Left ventricle myocardium inferior (tissue), 1 donor: ENCODE data around the gene VIT. TPM values are rescaled to one million over a fixed set of nuclear protein-coding genes. Genes with fewer than 3 reads are reported as not detected.

Source experiments
- DNase-seq: peaks from one replicate; pipeline ENCODE4 v3.0.0-alpha.2; 2020
- H3K27ac ChIP-seq: fragments of 200-600 bp; replicated peaks from 2 replicates; pipeline ENCODE4 v1.8.0; 2021
- H3K27me3 ChIP-seq: fragments of 200-600 bp; 2 replicates; pipeline ENCODE4 v1.8.0; 2021; ENCODE audit warnings: low read depth
- H3K36me3 ChIP-seq: fragments of 200-600 bp; 2 replicates; pipeline ENCODE4 v1.8.0; 2021
- H3K4me1 ChIP-seq: fragments of 200-600 bp; 2 replicates; pipeline ENCODE4 v1.8.0; 2021
- H3K4me3 ChIP-seq: fragments of 200-600 bp; 2 replicates; pipeline ENCODE4 v1.8.0; 2021; ENCODE audit warnings: mild to moderate bottlenecking, moderate library complexity
- H3K9me3 ChIP-seq: fragments of 200-600 bp; replicated peaks from 2 replicates; pipeline ENCODE4 v1.8.0; 2021
- intact Hi-C: fragments of 100-400 bp; cut with micrococcal nuclease; formaldehyde crosslinking; loops from one replicate; pipeline ENCODE4 v1.11.0; 2022
- total RNA-seq: library from RNA; stranded (reverse); fragmentation: NEBNext Ultra II Directional; extraction: Animal tissue kit (Norgen Biotek cat#: 25700); gene quantifications from one replicate; pipeline ENCODE4 v1.2.1, GENCODE V29; 2021
- TF ChIP-seq, protein P1 (sequence below): fragments of 200-600 bp; IDR thresholded peaks from 2 replicates; pipeline ENCODE4 v1.8.0; 2021; ENCODE audit warnings: antibody characterized with exemption, mild to moderate bottlenecking, borderline replicate concordance
- donor health status: DM: no; HTN: yes; CAD: no; lungs with severe emphysema.

VIT gene
- total RNA-seq, 1 donor from 2014 or later = 8.5 TPM

- Histone ChIP-seq H3K4me1 (no peaks in the 10 kb centered on the region), H3K9me3 (no peaks in the 10 kb centered on the region), H3K36me3 (no peaks in the 10 kb centered on the region), H3K4me3 (no peak overlapping the region), H3K27me3 (peaks cover 27% of the 10 kb centered on the region), H3K27ac (no peak overlapping the region)
- TF ChIP-seq, protein P1, sequence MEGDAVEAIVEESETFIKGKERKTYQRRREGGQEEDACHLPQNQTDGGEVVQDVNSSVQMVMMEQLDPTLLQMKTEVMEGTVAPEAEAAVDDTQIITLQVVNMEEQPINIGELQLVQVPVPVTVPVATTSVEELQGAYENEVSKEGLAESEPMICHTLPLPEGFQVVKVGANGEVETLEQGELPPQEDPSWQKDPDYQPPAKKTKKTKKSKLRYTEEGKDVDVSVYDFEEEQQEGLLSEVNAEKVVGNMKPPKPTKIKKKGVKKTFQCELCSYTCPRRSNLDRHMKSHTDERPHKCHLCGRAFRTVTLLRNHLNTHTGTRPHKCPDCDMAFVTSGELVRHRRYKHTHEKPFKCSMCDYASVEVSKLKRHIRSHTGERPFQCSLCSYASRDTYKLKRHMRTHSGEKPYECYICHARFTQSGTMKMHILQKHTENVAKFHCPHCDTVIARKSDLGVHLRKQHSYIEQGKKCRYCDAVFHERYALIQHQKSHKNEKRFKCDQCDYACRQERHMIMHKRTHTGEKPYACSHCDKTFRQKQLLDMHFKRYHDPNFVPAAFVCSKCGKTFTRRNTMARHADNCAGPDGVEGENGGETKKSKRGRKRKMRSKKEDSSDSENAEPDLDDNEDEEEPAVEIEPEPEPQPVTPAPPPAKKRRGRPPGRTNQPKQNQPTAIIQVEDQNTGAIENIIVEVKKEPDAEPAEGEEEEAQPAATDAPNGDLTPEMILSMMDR = no peak
- no peak for DNase-seq
- intact Hi-C loops = no loop called here
These were observed 101.0 kb downstream of the VIT start for GRCh38 chr2:36797324-36798070.

GRCh38 chr2:36798724-36799123 lies 102.2 kb downstream of the VIT start:
- H3K4me1 ChIP-seq = no peaks in the 10 kb centered on the region
- DNase-seq = no peak
- peaks cover 27% of the 10 kb centered on the region for H3K27me3 ChIP-seq
- no peaks in the 10 kb centered on the region for H3K36me3 ChIP-seq
- H3K9me3 ChIP-seq = no peaks in the 10 kb centered on the region
- H3K4me3 ChIP-seq = no peak overlapping the region
- TF ChIP-seq, protein P1 = no peak
- intact Hi-C loops = no loop called here
- H3K27ac ChIP-seq = no peak overlapping the region

GRCh38 chr2:36800381-36800780 lies 103.9 kb downstream of the VIT start:
- no peak for DNase-seq
- H3K27ac ChIP-seq = no peak overlapping the region
- peaks cover 27% of the 10 kb centered on the region for H3K27me3 ChIP-seq
- intact Hi-C loops = no loop called here
- H3K4me1 ChIP-seq = no peaks in the 10 kb centered on the region
- TF ChIP-seq, protein P1 = no peak
- H3K9me3 ChIP-seq = no peaks in the 10 kb centered on the region
- H3K36me3 ChIP-seq = no peaks in the 10 kb centered on the region
- H3K4me3 ChIP-seq = no peak overlapping the region

- no peaks in the 10 kb centered on the region for H3K9me3 ChIP-seq
- intact Hi-C loops = no loop called here
- no peak for DNase-seq
- H3K27me3 ChIP-seq = peaks cover 27% of the 10 kb centered on the region
- no peaks in the 10 kb centered on the region for H3K36me3 ChIP-seq
- H3K27ac ChIP-seq = no peak overlapping the region
- TF ChIP-seq, protein P1 = no peak
- no peaks in the 10 kb centered on the region for H3K4me1 ChIP-seq
- no peak overlapping the region for H3K4me3 ChIP-seq
These were observed 104.6 kb downstream of the VIT start for GRCh38 chr2:36801088-36801487.

- Histone ChIP-seq H3K4me3 (no peak overlapping the region), H3K9me3 (no peaks in the 10 kb centered on the region), H3K36me3 (no peaks in the 10 kb centered on the region), H3K27ac (no peak overlapping the region), H3K4me1 (no peaks in the 10 kb centered on the region), H3K27me3 (peaks cover 17% of the 10 kb centered on the region)
- intact Hi-C loops = no loop called here
- TF ChIP-seq, protein P1 = no peak
- no peak for DNase-seq
These were observed 106.4 kb downstream of the VIT start for GRCh38 chr2:36802952-36803351.
